ENCODE measurements around the gene BTLA.
"Not testable (repeated sequence)": the region's sequence is repeated elsewhere in the genome, so short reads cannot be mapped to it uniquely, and the experiment has no call there.

Gene BTLA

GRCh38 chr3:112489674-112490479 is 9.4 kb downstream of the BTLA start:
- no peak for DNase-seq

- DNase-seq, result no peak
Observed at GRCh38 chr3:112486811-112487505, 12.3 kb downstream of the BTLA start.

GRCh38 chr3:112484352-112484751 is 14.9 kb downstream of the BTLA start:
- no peak for DNase-seq

DNA sequence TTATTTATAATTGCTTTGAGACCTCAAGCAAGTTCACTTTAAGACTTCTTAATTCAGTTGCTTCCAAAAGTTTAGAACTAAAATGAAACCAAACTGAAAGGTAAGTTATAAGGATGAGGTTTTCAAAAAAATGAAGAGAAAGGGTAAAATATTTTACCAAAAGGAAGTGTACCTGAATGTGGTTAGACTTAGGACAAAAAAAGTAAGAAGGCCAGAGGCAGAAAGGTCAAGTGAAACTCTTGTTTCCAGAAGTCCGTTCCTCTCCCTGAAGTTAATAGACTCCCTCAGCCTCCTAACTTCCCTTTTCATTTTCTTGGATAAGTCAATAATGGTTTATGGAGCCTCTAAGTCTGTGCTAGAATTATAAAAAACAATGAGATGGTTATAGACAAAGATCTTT is 16.6 kb downstream of the BTLA start:
- no peak for DNase-seq

DNA sequence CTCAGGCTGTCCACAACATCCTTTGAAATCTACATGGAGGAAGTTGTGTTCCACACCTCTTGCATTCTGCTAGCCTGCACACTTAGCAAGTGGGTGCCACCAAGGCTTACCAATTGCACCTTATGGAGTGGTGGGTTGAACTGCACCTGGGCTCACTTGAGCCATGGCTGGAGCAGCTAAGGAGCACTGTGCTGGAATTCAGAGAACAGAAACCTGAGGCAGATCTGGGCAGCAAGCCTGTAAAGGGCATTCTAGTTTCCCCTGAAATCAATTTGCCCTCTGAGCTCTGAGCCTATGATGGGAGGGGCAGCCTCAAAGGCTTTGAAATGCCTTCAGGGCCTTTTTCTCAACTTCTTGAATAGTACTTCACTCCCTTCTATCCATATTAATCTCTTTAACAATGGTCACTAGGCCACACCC is 18.0 kb downstream of the BTLA start:
- DNase-seq, result no peak

- no peak for DNase-seq
Observed at GRCh38 chr3:112477891-112478290, 21.4 kb downstream of the BTLA start.

DNA sequence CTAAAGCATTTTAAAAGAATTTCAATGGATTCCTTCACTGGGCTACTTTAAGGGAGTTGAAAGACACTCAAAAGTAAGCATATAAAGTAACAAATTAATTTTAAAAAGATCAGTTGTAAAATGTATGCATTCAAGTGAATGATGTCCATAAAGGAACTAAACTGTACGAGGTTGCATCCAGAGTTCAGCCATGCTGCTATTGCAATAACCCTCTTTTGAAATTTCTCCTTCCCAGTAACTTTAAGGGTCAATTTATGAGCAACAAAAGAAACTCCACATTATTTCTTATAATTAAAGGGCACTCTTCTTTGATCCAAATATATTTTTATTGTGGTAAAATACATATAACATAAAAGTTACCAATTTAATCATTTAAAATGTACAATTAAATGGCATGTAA is 22.9 kb downstream of the BTLA start:
- no peak for DNase-seq

- DNase-seq, result no peak
Observed at GRCh38 chr3:112474796-112475195, 24.5 kb downstream of the BTLA start.

DNA sequence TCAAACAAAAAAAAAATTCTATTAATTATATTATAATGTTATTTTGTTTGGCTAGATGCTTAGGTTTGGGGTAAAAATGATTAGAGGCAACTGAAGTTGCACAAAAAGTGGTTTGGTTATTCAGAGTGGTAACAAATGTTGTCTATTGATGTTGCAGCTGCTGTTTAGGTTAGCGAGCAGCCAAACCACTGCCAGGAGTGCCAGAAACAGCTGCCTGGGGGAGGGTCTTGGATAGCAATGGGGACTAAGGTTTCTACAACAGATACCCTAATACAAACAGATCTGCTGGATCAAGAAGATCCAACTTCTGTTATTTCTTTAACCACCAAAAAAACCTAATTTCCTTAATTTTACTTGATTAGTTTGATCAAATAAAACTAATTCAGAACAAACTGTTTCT is 26.6 kb downstream of the BTLA start:
- no peak for DNase-seq

GRCh38 chr3:112471596-112472325 is 27.5 kb downstream of the BTLA start:
- no peak for DNase-seq

- DNase-seq, result no peak
Observed at GRCh38 chr3:112470788-112471187, 28.5 kb downstream of the BTLA start.

GRCh38 chr3:112469671-112470070 is 29.6 kb downstream of the BTLA start:
- DNase-seq, result no peak

- peak; percentile 7 for DNase-seq
Observed at GRCh38 chr3:112467539-112467938, 31.7 kb downstream of the BTLA start.

GRCh38 chr3:112466020-112466419 is 33.3 kb downstream of the BTLA start:
- no peak for DNase-seq

DNA sequence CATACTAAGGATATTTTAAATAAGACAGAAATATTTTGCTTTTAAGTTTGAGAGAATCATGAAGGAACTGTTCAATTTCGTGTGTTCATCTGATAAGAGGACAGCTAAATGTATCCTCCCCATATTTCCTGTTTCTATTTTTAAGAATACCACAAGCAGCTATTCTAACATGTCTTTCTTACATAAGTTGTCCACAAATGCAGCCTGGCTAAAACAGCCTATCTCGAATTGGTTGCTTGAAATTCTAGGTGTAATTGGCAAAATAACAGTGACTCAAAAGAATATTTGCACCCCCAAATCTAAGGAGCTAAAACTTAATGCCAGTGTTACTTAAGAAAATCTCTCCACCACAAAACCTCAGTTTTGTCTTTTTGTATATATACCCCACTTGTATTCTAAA is 35.0 kb downstream of the BTLA start:
- DNase-seq, result peak; percentile 57

- DNase-seq, result no peak
Observed at GRCh38 chr3:112463250-112463649, 36.0 kb downstream of the BTLA start.

DNA sequence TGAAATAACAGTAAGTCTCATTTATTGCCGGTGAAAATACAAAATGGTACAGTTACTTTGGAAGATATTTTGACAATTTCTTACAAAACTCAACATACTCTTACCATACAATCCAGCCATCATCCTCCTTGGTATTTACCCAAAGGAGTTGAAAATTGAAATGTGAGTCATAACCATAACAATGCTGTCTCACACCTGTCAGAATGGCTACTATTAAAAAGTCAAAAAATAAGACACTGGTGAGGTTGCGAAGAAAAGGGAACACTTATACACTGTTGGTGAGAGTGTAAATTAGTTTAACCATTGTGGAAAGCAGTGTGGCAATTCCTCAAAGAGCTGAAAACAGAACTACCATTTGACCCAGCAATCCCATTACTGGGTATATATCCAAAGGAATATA is 37.5 kb downstream of the BTLA start:
- DNase-seq, result not testable (repeated sequence)

- no peak for DNase-seq
Observed at GRCh38 chr3:112460519-112461195, 38.6 kb downstream of the BTLA start.

DNA sequence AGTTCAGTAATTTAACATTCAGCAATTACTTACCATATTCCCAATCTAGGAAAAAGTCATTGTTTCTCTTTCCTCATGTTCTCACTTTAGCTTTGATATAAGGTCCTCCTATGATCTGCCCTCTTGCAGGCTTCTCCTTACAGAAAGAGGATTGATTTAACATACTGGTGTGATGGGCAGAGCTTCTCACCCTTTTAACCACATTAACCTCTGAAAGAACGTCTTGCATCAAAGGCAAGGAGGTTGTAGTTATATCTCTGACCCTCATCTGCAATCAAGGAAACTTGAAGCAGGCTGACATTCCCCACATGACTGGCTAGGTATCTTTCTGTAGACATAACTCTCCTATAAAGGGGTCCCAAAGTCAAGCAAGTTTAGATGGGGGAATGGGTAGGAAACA is 39.5 kb downstream of the BTLA start:
- no peak for DNase-seq

DNA sequence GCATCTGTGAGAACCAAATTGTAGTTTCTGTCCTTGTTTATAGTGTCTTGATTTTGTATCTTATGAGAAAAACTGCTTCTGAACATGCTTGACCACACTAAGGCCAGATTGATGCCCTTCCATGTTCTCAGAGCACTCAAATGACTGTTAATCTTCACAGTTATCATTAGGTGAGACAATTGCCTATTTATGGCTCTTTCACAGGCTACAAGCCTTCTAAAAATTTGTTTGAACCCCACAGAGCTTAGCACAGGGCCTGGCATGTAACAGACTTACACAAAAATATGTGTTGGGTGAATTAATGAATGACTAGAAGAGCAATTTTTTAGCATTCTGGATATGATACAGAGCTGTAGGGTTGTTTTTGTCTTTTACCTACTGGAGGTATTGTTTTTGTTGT is 43.1 kb downstream of the BTLA start:
- no peak for DNase-seq

DNA sequence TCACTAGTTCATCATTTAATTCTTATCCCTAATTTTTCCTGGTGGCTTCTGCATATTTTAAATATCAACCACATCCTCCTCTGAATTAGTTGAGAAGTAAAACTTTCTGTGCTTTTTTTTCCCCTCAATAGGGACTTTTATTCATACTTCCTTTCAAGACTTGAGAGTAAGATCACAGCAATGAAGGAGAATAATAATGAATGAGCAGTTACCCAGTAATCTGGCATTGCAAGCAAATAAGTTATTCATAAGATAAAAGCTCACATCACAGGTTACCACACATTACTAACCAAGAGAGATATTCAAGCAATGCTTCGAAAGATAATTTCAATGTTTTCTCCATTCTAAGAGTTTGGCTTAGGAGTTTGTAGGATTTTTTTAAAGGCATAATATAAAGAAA is 50.3 kb downstream of the BTLA start:
- DNase-seq, result no peak

DNA sequence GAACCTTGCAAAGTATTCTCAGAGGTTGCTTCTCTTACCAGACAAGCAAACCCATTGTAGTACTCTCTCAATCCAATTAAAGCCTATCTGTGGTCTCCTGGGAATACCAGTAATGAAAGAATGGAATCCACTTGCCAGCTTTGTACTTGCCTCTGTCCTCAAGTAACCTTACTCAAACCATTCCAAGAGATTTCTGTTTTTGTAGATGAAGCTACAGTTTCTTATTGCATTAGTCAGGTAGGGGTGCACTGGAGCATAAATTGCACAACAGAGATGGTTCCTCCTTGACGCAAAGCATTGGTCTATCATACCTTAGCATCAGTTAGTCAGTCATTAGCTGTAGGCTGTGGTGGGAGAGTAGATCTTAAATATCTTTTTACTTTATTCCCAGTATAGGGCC is 52.9 kb downstream of the BTLA start:
- no peak for DNase-seq

- DNase-seq, result no peak
Observed at GRCh38 chr3:112445839-112446238, 53.4 kb downstream of the BTLA start.

Data from OCI-M1 (cell line).